GM23338 (cell line): ENCODE results near the gene KCTD19. TPM values are rescaled to one million over a fixed set of nuclear protein-coding genes. Genes with fewer than 3 reads are reported as not detected.

Experiments
- ATAC-seq: fragments of 200-7000 bp; cut with Tn5 transposase; 3 replicates; pipeline ENCODE4 v1.9.1; 2020
- DNase-seq: peaks from one replicate; pipeline ENCODE4 v3.0.0-alpha.2; 2015; ENCODE audit warnings: low spot score
- H2AFZ ChIP-seq: fragments of 200-600 bp; sonication (generic); 2 replicates; pipeline ENCODE4 v1.8.0; 2016; ENCODE audit warnings: antibody characterized with exemption, mild to moderate bottlenecking, moderate library complexity
- H3F3A ChIP-seq: fragments of 200-600 bp; sonication (generic); replicated peaks from 2 replicates; pipeline ENCODE4 v1.8.0; 2017; ENCODE audit warnings: antibody characterized with exemption, mixed run types, low read depth
- H3K27ac ChIP-seq: fragments of 200-600 bp; sonication (generic); 2 replicates; pipeline ENCODE4 v1.6.1; 2016; ENCODE audit warnings: low read depth
- H3K27me3 ChIP-seq: fragments of 200-600 bp; sonication (generic); 2 replicates; pipeline ENCODE4 v1.8.0; 2016; ENCODE audit warnings: mild to moderate bottlenecking, mixed run types, moderate library complexity; ENCODE audit not compliant: insufficient read depth
- H3K36me3 ChIP-seq: fragments of 200-600 bp; sonication (generic); 2 replicates; pipeline ENCODE4 v1.8.0; 2016; ENCODE audit warnings: mild to moderate bottlenecking; ENCODE audit not compliant: insufficient read depth
- H3K4me1 ChIP-seq: fragments of 200-600 bp; sonication (generic); 2 replicates; pipeline ENCODE4 v1.8.0; 2016; ENCODE audit warnings: mild to moderate bottlenecking, moderate library complexity; ENCODE audit not compliant: insufficient read depth
- H3K4me2 ChIP-seq: fragments of 200-600 bp; sonication (generic); 2 replicates; pipeline ENCODE4 v1.7.1; 2017; ENCODE audit warnings: mixed run types
- H3K4me3 ChIP-seq: fragments of 200-600 bp; sonication (generic); 2 replicates; pipeline ENCODE4 v1.6.1; 2016; ENCODE audit warnings: mixed run types
- H3K79me2 ChIP-seq: fragments of 200-600 bp; sonication (generic); replicated peaks from 2 replicates; pipeline ENCODE4 v1.8.0; 2017; ENCODE audit warnings: mild to moderate bottlenecking; ENCODE audit not compliant: insufficient read depth
- H3K9me2 ChIP-seq: fragments of 200-600 bp; sonication (generic); 2 replicates; pipeline ENCODE4 v1.8.0; 2017; ENCODE audit not compliant: insufficient read depth
- H4K20me1 ChIP-seq: fragments of 200-600 bp; sonication (generic); replicated peaks from 2 replicates; pipeline ENCODE4 v1.8.0; 2017; ENCODE audit warnings: mild to moderate bottlenecking; ENCODE audit not compliant: insufficient read depth
- H3K27ac Mint-ChIP-seq: 2 replicates; pipeline ENCODE4 v1.8.0; 2020; ENCODE audit warnings: inconsistent platforms, mild to moderate bottlenecking, moderate library complexity, mixed read lengths
- H3K27me3 Mint-ChIP-seq: 3 replicates; pipeline ENCODE4 v1.8.0; 2022; ENCODE audit warnings: low read depth, mild to moderate bottlenecking, moderate library complexity, mixed read lengths, inconsistent platforms; ENCODE audit not compliant: insufficient read depth, poor library complexity
- H3K36me3 Mint-ChIP-seq: 3 replicates; pipeline ENCODE4 v1.8.0; 2021; ENCODE audit warnings: low read depth, mild to moderate bottlenecking, inconsistent platforms, moderate library complexity, mixed read lengths
- H3K4me1 Mint-ChIP-seq: 3 replicates; pipeline ENCODE4 v1.8.0; 2020; ENCODE audit warnings: mild to moderate bottlenecking, inconsistent platforms, mixed read lengths
- H3K4me3 Mint-ChIP-seq: 3 replicates; pipeline ENCODE4 v1.8.0; 2021; ENCODE audit warnings: moderate library complexity, mild to moderate bottlenecking, inconsistent platforms, mixed read lengths
- H3K9me3 Mint-ChIP-seq: 3 replicates; pipeline ENCODE4 v1.8.0; 2020; ENCODE audit warnings: moderate library complexity, mild to moderate bottlenecking, inconsistent platforms, mixed read lengths
- CREB1 ChIP-seq: fragments of 250-450 bp; sonication (Bioruptor Pico); IDR thresholded peaks from 2 replicates; pipeline ENCODE4 v1.5.0; 2020; ENCODE audit warnings: low read depth, mild to moderate bottlenecking, moderate library complexity
- CTCF ChIP-seq, 2 experiments: fragments of 200-600 bp in 1 of 2; sonication (generic) in 1 of 2; conservative IDR thresholded peaks; 2 replicates each; pipeline versions ENCODE4 v1.5.1 to v1.6.1; 2016 to 2017; ENCODE audit warnings: antibody characterized with exemption in 2 of 2, low read depth in 2 of 2, mild to moderate bottlenecking in 2 of 2, moderate library complexity in 1 of 2
- ETS1 ChIP-seq: IDR thresholded peaks from 2 replicates; pipeline ENCODE4 v1.6.1; 2016; ENCODE audit warnings: antibody characterized with exemption
- EZH2 ChIP-seq: fragments of 200-600 bp; sonication (generic); IDR thresholded peaks from one replicate; pipeline ENCODE4 v1.8.0; 2017; ENCODE audit warnings: antibody characterized with exemption, mild to moderate bottlenecking, low read depth; ENCODE audit not compliant: unreplicated experiment
- EZH2phosphoT487 ChIP-seq: fragments of 200-600 bp; sonication (generic); IDR thresholded peaks from one replicate; pipeline ENCODE4 v1.8.1; 2018; ENCODE audit warnings: antibody characterized with exemption; ENCODE audit not compliant: unreplicated experiment
- JUNB ChIP-seq: IDR thresholded peaks from one replicate; pipeline ENCODE4 v1.6.1; 2016; ENCODE audit warnings: antibody characterized with exemption; ENCODE audit not compliant: unreplicated experiment
- NANOG ChIP-seq: IDR thresholded peaks from 2 replicates; pipeline ENCODE4 v1.6.1; 2016; ENCODE audit warnings: antibody characterized with exemption, borderline replicate concordance
- POLR2AphosphoS5 ChIP-seq: IDR thresholded peaks from 2 replicates; pipeline ENCODE4 v1.6.1; 2016; ENCODE audit warnings: antibody characterized with exemption, low read depth
- STAT1 ChIP-seq: IDR thresholded peaks from one replicate; pipeline ENCODE4 v1.6.1; 2016; ENCODE audit warnings: antibody characterized with exemption; ENCODE audit not compliant: unreplicated experiment
- ZNF114 ChIP-seq: fragments of 250-450 bp; sonication (Bioruptor Pico); IDR thresholded peaks from 2 replicates; pipeline ENCODE4 v1.5.0; 2020; ENCODE audit warnings: mild to moderate bottlenecking, moderate library complexity
- ZNF331 ChIP-seq: fragments of 250-450 bp; sonication (Bioruptor Pico); IDR thresholded peaks from 2 replicates; pipeline ENCODE4 v1.5.0; 2020; ENCODE audit warnings: low read depth, mild to moderate bottlenecking, moderate library complexity
- polyA plus RNA-seq: library from polyadenylated mRNA; unstranded; fragments of >200 nt; fragmentation: Nextera tagmentation; extraction: Ambion mirVana; gene quantifications from 2 replicates; pipeline ENCODE4 v1.2.1, GENCODE V29; 2016
- total RNA-seq: library from RNA; depleted of rRNA; stranded (reverse); fragments of >200 nt; shearing (Covaris generic); gene quantifications from 2 replicates; pipeline ENCODE4 v1.2.3, GENCODE V29; 2014
- TF ChIP-seq, protein P1 (sequence below): fragments of 250-450 bp; sonication (Bioruptor Pico); IDR thresholded peaks from 2 replicates; pipeline ENCODE4 v1.5.0; 2020; ENCODE audit warnings: mild to moderate bottlenecking, moderate library complexity
- TF ChIP-seq, protein P2 (sequence below): IDR thresholded peaks from one replicate; pipeline ENCODE4 v1.6.1; 2018; ENCODE audit warnings: antibody characterized with exemption; ENCODE audit not compliant: unreplicated experiment

The KCTD19 gene
- total and polyA plus RNA-seq, 2 experiments from 2014 or later: 0.31 to 0.65 TPM

DNA sequence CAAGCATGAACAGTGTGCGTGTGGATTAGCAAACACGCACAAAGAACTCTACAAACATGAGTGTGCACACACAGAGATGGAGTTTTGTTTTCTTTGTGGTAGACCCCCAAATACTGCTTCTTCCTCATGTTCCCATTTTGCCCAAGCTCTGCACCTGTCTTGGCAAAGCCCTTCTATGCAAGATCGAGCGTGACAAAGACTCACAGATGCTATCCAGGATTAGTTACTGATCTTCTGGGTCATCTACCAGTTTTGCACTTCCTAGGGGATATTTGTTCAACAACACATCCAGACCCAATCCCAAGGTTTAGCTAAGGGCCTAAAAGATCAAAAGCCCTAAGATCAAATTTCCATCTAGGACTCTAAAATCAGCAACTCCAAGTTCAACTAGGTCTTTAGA lies 16.1 kb upstream of the KCTD19 start:
- TF ChIP-seq ZNF331 (no peak), EZH2 (no peak), NANOG (no peak), CTCF (conservative IDR thresholded peaks at IDR 0.05; ENCODE audit: low read depth in 2 of 2) (no peak), ZNF114 (CRISPR knock-in tag) (no peak), STAT1 (no peak), EZH2phosphoT487 (no peak), ETS1 (no peak), JUNB (no peak), POLR2AphosphoS5 (no peak), CREB1 (CRISPR knock-in tag) (no peak)
- TF ChIP-seq, protein P1, sequence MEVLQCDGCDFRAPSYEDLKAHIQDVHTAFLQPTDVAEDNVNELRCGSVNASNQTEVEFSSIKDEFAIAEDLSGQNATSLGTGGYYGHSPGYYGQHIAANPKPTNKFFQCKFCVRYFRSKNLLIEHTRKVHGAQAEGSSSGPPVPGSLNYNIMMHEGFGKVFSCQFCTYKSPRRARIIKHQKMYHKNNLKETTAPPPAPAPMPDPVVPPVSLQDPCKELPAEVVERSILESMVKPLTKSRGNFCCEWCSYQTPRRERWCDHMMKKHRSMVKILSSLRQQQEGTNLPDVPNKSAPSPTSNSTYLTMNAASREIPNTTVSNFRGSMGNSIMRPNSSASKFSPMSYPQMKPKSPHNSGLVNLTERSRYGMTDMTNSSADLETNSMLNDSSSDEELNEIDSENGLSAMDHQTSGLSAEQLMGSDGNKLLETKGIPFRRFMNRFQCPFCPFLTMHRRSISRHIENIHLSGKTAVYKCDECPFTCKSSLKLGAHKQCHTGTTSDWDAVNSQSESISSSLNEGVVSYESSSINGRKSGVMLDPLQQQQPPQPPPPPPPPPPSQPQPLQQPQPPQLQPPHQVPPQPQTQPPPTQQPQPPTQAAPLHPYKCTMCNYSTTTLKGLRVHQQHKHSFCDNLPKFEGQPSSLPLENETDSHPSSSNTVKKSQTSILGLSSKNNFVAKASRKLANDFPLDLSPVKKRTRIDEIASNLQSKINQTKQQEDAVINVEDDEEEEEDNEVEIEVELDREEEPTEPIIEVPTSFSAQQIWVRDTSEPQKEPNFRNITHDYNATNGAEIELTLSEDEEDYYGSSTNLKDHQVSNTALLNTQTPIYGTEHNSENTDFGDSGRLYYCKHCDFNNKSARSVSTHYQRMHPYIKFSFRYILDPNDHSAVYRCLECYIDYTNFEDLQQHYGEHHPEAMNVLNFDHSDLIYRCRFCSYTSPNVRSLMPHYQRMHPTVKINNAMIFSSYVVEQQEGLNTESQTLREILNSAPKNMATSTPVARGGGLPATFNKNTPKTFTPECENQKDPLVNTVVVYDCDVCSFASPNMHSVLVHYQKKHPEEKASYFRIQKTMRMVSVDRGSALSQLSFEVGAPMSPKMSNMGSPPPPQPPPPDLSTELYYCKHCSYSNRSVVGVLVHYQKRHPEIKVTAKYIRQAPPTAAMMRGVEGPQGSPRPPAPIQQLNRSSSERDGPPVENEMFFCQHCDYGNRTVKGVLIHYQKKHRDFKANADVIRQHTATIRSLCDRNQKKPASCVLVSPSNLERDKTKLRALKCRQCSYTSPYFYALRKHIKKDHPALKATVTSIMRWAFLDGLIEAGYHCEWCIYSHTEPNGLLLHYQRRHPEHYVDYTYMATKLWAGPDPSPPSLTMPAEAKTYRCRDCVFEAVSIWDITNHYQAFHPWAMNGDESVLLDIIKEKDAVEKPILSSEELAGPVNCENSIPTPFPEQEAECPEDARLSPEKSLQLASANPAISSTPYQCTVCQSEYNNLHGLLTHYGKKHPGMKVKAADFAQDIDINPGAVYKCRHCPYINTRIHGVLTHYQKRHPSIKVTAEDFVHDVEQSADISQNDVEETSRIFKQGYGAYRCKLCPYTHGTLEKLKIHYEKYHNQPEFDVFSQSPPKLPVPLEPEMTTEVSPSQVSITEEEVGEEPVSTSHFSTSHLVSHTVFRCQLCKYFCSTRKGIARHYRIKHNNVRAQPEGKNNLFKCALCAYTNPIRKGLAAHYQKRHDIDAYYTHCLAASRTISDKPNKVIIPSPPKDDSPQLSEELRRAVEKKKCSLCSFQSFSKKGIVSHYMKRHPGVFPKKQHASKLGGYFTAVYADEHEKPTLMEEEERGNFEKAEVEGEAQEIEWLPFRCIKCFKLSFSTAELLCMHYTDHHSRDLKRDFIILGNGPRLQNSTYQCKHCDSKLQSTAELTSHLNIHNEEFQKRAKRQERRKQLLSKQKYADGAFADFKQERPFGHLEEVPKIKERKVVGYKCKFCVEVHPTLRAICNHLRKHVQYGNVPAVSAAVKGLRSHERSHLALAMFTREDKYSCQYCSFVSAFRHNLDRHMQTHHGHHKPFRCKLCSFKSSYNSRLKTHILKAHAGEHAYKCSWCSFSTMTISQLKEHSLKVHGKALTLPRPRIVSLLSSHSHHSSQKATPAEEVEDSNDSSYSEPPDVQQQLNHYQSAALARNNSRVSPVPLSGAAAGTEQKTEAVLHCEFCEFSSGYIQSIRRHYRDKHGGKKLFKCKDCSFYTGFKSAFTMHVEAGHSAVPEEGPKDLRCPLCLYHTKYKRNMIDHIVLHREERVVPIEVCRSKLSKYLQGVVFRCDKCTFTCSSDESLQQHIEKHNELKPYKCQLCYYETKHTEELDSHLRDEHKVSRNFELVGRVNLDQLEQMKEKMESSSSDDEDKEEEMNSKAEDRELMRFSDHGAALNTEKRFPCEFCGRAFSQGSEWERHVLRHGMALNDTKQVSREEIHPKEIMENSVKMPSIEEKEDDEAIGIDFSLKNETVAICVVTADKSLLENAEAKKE (CRISPR knock-in tag): no peak
- TF ChIP-seq, protein P2, sequence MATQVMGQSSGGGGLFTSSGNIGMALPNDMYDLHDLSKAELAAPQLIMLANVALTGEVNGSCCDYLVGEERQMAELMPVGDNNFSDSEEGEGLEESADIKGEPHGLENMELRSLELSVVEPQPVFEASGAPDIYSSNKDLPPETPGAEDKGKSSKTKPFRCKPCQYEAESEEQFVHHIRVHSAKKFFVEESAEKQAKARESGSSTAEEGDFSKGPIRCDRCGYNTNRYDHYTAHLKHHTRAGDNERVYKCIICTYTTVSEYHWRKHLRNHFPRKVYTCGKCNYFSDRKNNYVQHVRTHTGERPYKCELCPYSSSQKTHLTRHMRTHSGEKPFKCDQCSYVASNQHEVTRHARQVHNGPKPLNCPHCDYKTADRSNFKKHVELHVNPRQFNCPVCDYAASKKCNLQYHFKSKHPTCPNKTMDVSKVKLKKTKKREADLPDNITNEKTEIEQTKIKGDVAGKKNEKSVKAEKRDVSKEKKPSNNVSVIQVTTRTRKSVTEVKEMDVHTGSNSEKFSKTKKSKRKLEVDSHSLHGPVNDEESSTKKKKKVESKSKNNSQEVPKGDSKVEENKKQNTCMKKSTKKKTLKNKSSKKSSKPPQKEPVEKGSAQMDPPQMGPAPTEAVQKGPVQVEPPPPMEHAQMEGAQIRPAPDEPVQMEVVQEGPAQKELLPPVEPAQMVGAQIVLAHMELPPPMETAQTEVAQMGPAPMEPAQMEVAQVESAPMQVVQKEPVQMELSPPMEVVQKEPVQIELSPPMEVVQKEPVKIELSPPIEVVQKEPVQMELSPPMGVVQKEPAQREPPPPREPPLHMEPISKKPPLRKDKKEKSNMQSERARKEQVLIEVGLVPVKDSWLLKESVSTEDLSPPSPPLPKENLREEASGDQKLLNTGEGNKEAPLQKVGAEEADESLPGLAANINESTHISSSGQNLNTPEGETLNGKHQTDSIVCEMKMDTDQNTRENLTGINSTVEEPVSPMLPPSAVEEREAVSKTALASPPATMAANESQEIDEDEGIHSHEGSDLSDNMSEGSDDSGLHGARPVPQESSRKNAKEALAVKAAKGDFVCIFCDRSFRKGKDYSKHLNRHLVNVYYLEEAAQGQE: no peak
- Histone ChIP-seq H3K4me1 (no peaks in the 10 kb centered on the region), H3K4me2 (no peak overlapping the region), H3K9me2 (no peaks in the 10 kb centered on the region), H3K27me3 (no peaks in the 10 kb centered on the region; the same call in 1 of the 2 replicates), H3K79me2 (no peaks in the 10 kb centered on the region), H3K4me3 (no peak overlapping the region), H3K27ac (no peak overlapping the region), H4K20me1 (no peaks in the 10 kb centered on the region), H3K36me3 (no peaks in the 10 kb centered on the region), H2AFZ (no peak overlapping the region), H3F3A (no peaks in the 10 kb centered on the region)
- no peaks in the 10 kb centered on the region for H3K36me3 Mint-ChIP-seq
- no peaks in the 10 kb centered on the region for H3K4me1 Mint-ChIP-seq
- no peak for ATAC-seq
- no peaks in the 10 kb centered on the region for H3K9me3 Mint-ChIP-seq
- no peak overlapping the region for H3K4me3 Mint-ChIP-seq
- no peak for DNase-seq
- H3K27me3 Mint-ChIP-seq: peaks cover 2% of the 10 kb centered on the region
- no peak overlapping the region for H3K27ac Mint-ChIP-seq
